GM18499 (cell line): Measurements from ENCODE around the gene PTGES3L.
"Not testable (repeated sequence)": the region's sequence is repeated elsewhere in the genome, so short reads cannot be mapped to it uniquely, and the experiment has no call there.

ENCODE experiments used
- ATAC-seq: cut with Tn5 transposase; IDR thresholded peaks from one replicate; pipeline ENCODE4 v1.9.1; 2021; ENCODE audit warnings: moderate number of reproducible peaks; ENCODE audit not compliant: insufficient read depth, unreplicated experiment

The PTGES3L gene

DNA sequence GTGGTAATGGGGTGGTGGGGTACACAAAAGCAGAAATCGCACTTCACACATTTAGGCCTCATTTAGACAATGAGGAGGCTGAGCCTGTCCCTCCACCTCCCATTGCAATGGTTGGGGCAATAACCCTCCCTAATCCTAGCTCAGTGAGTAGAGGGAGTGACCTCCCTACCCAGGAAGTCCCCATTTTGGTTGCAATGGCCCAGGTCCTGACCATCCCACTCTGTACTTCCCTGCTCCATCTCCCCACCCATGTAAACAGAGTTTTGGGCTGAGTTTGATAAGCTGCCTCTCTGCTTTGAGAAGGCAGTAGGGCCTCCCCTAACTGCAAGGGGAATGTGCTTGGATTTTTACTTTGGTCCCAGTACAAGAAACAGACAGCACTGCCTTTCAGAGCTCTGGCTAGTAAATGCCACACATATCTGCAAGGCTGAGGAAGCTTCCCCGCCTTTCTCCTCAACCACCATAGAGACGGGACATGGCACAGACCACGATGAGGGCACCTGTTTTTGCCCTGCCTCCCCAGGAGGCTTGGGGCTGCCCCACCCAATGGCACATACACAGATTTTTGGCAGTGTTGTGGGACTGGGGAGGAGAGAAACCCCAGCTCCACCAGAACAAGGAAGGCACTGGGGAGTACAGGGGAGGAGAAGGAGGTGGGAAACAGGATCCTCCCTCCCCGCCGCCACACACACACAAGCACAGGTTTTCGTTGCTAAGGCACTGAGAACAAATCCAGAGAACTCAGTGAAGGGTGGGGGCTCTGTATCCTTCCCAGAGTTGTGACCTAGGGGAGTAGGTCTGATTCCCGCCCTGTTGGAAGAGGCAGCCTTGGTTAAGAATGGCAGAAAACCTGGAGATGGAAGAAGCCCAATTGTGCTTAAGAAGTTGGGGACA lies 35.0 kb upstream of the PTGES3L start:
- no peak for ATAC-seq

DNA sequence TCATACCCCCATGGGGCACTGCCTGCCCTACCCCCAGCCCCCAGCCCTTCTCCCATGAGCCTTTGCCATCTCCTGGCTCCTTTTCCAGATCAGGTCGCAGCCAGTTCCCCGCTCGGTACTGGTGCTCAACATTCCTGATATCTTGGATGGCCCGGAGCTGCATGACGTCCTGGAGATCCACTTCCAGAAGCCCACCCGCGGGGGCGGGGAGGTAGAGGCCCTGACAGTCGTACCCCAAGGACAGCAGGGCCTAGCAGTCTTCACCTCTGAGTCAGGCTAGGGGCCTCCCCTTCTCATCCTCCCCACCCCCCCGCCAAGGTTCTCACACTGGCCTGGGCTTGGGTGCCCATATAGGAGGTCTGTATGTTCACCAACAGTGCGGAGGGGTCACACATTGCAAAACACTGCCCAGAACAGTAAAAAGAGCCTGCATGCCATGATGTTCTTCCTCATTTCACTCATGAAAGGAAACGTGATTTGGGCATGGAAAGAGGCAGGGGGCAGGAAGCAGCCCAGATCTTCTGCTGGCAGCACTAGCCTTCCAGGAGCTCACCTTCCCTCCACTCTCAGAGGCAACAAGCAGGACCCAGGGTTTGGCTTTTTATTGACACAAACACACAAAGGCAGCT lies 34.3 kb upstream of the PTGES3L start:
- ATAC-seq: no peak

DNA sequence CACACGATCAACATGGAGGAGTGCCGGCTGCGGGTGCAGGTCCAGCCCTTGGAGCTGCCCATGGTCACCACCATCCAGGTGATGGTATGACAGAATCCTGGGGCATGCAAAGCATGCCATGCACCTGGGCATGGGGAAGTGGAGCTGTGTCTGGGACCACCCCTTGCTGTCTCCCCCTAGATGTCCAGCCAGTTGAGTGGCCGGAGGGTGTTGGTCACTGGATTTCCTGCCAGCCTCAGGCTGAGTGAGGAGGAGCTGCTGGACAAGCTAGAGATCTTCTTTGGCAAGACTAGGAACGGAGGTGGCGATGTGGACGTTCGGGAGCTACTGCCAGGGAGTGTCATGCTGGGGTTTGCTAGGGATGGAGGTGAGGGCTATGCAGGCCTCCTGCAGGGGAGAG lies 33.4 kb upstream of the PTGES3L start:
- no peak for ATAC-seq

DNA sequence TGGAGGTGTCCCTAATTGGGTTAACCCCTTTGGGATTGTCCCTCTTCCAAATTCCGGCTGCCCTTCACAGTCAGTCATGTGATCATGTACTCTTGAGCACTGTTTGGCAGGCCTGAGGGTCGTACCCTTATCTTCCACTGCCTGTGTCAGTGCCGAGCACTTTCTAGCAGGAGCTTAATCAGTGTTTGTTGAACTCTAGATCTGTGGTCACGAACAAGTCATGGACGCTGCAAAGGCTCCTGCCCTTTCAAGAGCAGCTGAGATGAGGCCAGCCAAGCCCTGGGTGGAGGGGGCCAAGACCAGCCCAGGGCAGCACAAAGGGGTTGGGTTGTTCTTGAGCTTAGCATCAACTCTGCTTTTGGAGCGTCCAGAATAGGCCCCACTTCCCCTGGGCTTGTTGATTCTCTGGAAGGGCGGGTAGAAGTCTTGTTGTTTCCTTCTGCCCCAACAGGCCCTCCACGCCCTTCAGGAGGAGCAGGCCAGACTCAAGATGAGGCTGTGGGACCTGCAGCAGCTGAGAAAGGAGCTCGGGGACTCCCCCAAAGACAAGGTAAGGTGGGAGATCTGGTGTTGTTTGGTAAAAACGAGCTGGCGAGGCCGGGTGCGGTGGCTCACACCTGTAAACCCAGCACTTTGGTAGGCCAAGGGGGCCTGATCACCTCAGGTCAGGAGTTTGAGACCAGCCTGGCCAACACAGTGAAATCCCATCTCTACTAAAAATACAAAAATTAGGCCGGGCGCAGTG lies 32.0 kb upstream of the PTGES3L start:
- no peak for ATAC-seq

DNA sequence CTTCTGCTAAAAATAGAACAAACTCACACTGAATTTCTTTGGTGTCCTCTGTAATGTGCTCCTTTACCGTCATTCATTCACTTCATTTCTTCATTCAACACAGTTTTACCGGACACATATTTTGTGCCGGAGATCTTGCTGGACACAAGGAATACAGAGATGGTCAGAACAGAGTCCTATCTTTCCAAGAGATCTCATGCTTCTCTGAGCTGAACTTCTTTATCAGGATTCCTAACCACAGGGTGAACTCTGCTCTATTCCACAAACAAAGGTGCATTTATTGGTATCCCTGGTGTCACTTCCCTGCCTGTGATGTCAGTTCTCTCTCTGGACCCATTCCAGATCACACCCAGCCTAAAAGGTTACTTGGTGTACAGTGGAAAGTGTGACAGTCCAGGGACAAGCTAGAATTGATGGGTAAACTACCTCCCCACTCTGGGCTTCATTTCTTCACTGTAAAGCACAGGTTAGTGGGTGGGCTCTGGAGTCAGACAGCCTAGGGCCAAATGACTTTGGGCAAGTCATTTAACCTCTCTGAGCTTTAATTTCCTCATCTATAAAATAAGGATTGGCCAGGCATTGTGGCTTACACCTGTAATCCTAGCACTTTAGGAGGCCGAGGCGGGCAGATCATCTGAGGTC lies 30.9 kb upstream of the PTGES3L start:
- ATAC-seq: no peak

- ATAC-seq: no peak
Observed at GRCh38 chr17:43006639-43007551, 27.0 kb upstream of the PTGES3L start, which contains the start of gene IFI35. TSS of gene IFI35 (plus strand) at chr17:43006784. CDS start at chr17:43006948, 164 bp downstream.

DNA sequence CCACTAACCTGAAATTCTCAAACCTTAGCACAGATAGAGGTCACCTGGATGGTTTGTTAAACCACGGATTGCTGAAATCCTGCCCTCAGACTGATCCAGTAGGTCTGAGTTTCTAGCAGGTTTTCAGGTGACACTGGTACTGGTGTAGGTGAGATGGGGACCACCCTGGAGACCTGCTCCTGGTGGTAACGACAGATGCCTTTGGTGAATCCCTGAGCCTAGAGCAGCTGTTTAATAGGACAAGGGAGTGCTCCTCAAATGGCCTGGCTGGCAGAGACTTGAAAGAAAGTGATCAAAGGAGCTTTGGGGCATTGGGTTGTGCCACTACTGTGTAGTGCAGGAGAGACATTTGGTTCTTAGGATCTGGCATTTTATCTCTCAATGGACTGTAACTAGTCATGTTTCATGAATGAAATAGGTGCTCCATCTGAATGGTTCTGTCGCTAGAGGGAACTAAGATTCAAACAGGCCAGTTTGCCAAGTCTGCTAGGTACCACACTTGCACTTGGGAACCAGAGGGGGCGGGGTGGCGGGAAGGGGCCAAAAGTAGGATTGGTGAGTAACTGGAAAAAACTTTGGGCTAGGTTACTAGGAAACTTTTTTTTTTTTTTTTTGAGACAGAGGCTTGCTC lies 23.8 kb upstream of the PTGES3L start:
- no peak for ATAC-seq

DNA sequence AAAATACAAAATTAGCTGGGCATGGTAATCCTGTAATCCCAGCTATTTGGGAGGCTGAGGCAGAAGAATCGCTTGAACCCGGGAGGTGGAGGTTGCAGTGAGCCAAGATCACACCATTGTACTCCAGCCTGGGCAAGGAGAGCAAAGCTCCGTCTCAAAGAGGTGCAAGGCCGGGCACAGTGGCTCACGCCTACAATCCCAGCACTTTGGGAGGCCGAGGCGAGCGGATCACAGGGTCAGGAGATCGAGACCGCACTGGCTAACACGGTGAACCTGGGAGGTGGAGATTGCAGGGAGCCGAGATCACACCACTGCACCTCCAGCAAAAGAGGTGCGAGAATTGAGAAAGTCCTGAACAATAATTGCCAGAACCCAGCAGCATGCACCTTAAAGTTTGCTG lies 21.0 kb upstream of the PTGES3L start:
- not testable (repeated sequence) for ATAC-seq

DNA sequence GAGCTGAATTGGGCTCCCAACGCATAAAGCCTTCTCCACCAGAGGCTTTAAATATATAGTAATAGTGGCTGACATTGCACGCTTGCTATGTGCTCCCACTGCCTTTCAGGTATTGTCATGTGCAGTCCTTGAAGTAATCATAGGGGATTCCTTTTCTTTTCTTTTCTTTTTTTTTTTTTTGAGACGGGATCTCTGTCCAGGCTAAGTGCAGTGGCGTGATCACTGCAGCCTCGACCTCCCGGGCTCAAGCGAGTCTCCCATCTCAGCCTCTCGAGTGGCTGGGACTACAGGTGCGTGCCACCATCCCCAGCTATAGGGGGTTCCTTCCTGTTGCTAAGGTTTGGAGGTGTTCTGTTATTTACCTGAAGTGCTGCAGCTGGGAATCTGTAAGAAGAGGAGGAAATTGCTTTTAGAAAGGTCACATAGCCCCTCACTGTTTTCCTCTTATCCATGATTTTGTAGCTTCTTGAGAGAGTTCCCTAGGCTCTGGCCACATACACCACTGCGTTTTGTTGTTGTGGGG lies 19.2 kb upstream of the PTGES3L start:
- ATAC-seq: no peak

DNA sequence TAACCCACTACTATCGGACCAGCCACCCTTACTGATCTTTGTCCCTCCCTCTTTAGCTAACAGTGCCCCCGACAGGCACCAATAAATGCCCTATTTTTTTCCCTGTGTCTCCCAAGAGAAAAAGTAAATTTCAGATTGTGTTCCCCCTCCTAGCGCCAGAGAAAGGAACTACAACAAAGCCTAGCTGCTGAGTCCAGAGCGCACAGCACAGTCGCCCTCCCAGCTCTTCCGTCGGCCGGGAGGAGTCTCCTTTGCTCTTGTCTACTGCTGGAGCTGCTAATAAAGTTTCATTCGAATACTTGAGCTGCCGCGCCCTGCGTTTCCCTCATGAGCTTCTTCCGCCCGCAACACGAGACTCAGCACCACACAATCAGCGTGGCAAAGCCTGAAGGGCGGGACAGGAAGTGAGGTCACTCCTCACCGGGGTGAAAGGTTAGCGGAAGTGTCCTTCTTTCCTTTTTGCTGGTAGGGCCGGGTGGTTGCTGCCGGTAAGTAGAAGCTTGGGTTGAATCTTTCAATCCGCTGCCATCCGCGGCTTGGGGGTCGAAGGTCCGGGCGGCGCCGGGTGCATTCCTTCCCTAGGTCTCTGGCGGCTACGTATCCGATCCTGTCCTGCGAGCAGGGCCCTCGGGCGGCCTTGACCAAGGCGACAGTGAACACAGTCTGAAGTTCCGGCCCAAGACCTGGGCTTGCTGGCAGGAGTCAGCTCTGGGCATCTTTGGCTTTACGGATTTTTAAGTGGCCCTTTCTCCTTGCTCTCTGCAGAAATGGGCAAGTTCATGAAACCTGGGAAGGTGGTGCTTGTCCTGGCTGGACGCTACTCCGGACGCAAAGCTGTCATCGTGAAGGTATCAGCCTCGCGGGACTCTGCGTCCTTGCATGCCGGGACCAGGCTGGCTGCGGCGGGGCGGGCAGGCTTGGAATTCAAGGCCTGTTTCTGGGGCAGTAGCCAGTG lies 18.4 kb upstream of the PTGES3L start, which contains the start of gene RPL27:
Gene RPL27 (plus strand): TSS at position 436 of the 955 bp plus-strand sequence. CDS start 332 bp downstream, at position 768.
- peak; percentile 84 for ATAC-seq

GRCh38 chr17:42997390-42997983 lies 17.6 kb upstream of the PTGES3L start:
- ATAC-seq: no peak

DNA sequence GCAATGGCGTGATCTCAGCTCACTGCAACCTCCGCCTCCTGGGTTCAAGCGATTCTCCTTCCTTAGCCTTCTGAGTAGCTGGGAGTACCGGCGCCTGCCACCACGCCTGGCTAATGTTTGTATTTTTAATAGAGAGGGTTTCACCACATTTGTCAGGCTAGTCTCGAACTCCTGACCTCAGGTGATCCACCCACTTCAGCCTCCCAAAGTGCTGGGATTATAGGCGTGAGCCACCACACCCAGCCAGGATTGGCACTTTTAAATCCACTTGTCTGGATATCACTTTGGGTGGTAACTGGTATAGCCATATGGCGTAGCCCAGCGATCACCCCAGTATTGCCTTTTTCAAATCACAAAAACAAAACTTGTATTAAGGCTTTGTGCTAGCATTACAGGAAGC lies 14.0 kb upstream of the PTGES3L start:
- not testable (repeated sequence) for ATAC-seq

- no peak for ATAC-seq
Observed at GRCh38 chr17:42992872-42993271, 13.0 kb upstream of the PTGES3L start.

GRCh38 chr17:42991471-42991870 lies 11.6 kb upstream of the PTGES3L start:
- no peak for ATAC-seq

DNA sequence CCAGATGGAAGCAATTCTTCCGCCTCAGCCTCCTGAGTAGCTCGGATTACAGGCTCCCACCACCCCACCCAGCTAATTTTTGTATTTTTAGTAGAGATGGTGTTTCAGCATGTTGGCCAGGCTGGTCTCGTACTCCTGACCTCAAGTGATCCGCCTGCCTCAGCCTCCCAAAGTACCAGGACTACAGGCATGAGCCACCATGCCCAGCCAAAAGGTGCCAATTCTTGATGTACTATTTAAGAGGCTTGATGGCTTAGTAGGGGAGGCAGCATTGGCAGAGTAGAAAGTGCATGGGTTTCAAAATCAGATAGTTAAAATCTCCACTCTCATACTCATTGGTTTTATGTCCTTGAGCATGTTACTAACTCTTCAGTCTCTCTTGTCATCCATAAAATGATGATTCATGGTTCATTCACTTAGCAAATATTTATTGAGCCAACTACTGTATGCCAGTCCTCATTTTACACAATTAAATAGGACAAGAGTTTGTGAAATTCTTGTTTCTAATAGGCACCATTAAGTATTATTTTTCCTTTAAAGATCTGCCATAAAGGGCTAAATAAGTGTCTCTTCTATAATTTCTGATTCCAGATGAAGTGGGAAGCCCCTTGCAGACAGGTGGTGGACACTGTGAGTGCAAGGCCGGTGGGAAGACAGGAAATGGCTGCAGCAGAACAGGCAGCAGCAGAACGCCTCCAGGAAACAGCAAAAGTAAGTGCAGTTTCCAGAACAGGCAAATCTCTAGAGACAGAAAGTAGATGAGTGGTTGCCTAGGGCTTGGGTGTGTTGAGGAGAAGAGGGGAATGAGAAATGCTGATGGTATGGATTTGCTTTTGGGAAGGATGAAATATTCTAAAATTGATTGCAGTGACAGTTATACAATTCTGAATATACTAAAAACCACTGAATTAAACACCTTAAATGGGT lies 10.1 kb upstream of the PTGES3L start:
- no peak for ATAC-seq

DNA sequence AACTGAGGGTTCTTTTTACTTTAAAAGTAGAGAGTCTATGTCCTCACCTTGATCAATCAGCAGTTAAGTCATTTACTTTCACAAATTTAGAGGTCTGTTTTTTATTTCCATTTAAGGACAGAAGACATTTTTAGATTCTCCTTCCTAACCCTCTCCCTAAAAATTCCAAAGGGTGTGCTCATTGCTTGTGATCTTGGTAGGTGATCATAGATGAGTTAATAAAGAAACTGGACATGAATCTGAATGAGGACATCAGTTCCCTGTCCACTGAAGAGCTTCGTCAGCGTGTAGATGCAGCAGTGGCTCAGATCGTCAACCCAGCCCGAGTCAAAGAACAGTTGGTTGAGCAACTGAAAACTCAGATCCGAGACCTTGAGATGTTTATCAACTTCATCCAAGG lies 9.3 kb upstream of the PTGES3L start:
- no peak for ATAC-seq
